BLaER1 (cell line): ENCODE results near the gene SPRED2.

Experiments
- H3K27ac ChIP-seq: shearing (Covaris generic); formaldehyde crosslinking; 2 replicates; pipeline ENCODE4 v1.8.1; 2022
- H3K27me3 ChIP-seq: shearing (Covaris generic); formaldehyde crosslinking; 2 replicates; pipeline ENCODE4 v1.8.1; 2022
- H3K36me3 ChIP-seq: shearing (Covaris generic); formaldehyde crosslinking; 2 replicates; pipeline ENCODE4 v1.8.1; 2022
- H3K4me1 ChIP-seq: shearing (Covaris generic); formaldehyde crosslinking; 2 replicates; pipeline ENCODE4 v1.8.1; 2022
- H3K4me2 ChIP-seq: shearing (Covaris generic); formaldehyde crosslinking; 2 replicates; pipeline ENCODE4 v1.8.1; 2022
- H3K4me3 ChIP-seq: shearing (Covaris generic); formaldehyde crosslinking; 2 replicates; pipeline ENCODE4 v1.8.1; 2022
- H3K9ac ChIP-seq: shearing (Covaris generic); formaldehyde crosslinking; 2 replicates; pipeline ENCODE4 v1.8.1; 2022
- H3K9me3 ChIP-seq: shearing (Covaris generic); formaldehyde crosslinking; 2 replicates; pipeline ENCODE4 v1.8.1; 2022
- H4K20me1 ChIP-seq: shearing (Covaris generic); formaldehyde crosslinking; 2 replicates; pipeline ENCODE4 v1.8.1; 2022
- Cebpa-rat ChIP-seq: shearing (Covaris generic); IDR thresholded peaks from 2 replicates; pipeline ENCODE4 v1.8.1; 2022

Gene SPRED2

DNA sequence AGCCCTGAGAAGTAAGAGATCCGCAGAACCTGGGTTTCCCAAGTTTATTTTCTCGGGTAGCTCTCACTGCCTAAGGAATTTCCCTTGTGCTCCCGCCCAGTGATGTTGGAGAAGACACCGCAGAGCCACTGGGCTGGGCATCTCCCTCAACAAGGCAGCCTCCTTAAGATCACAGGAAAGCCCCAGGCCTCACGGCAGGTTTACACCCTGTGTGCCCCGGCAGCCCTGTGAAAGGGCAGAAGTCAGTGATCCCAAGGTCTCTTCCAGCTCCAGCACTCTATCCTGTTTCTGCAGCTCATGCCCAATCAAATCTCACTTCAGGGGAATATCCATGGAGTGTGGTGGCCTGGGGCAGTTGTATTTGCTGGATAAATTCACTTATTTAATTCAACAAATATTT, 138.3 kb downstream of the SPRED2 start:
- TF ChIP-seq Cebpa-rat: no peak
- no peaks in the 10 kb centered on the region for H3K36me3 ChIP-seq
- H3K27ac ChIP-seq: no peak overlapping the region
- no peak overlapping the region for H3K9ac ChIP-seq
- H3K27me3 ChIP-seq: no peaks in the 10 kb centered on the region
- peaks cover 2% of the 10 kb centered on the region for H3K4me1 ChIP-seq
- H4K20me1 ChIP-seq: no peaks in the 10 kb centered on the region
- no peaks in the 10 kb centered on the region for H3K9me3 ChIP-seq
- H3K4me2 ChIP-seq: no peak overlapping the region
- H3K4me3 ChIP-seq: no peak overlapping the region

DNA sequence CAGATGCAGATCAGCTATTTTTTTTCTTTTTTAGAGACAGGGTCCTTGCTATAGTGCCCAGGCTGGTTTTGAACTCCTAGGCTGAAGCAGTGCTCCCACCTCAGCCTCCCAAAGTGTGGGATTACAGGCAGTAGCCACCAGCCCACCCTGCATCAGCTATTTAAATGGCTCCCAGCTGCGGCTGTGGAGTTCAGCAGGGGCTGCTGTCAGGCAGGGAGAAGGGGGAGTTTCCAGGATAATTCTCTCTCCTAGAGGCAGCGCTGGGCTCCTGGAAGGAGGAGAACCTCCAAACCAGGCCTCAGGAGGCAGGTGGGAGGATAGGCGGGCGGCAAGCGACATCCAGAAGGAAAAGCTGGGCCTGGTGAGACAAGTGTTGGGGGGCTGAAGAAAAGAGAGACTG, 139.0 kb downstream of the SPRED2 start:
- H3K4me2 ChIP-seq: no peak overlapping the region
- H4K20me1 ChIP-seq: no peaks in the 10 kb centered on the region
- no peak overlapping the region for H3K27ac ChIP-seq
- H3K9me3 ChIP-seq: no peaks in the 10 kb centered on the region
- no peak overlapping the region for H3K9ac ChIP-seq
- TF ChIP-seq Cebpa-rat: no peak
- H3K4me1 ChIP-seq: no peaks in the 10 kb centered on the region
- no peak overlapping the region for H3K4me3 ChIP-seq
- H3K27me3 ChIP-seq: no peaks in the 10 kb centered on the region
- no peaks in the 10 kb centered on the region for H3K36me3 ChIP-seq

DNA sequence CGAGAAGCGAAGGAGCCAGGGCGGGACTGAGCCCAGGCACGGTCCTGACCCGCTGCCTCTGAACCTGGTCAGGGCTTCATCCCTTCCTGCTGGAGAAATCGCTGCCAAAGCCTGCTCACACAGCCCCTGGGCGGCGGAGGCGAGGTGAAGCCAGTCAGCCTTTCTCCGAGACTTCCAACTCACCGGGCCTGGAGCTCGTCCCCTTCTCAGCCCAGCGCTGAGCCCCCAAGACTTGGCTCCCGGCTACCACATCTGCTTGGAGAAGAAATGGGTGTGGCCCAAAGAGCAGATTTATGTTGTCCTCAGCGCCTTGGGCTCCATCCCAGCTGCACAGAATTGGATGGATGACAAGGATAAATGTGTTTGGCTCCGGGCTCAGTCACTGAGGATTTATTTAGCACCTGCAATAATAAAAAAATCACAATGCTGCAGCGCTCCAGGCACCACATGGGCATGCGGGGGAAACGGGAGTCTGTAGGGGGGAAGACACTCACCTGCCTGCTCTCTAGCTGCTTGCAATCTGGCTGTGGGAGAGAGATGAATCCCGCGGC, 139.9 kb downstream of the SPRED2 start:
- no peak overlapping the region for H3K4me2 ChIP-seq
- no peaks in the 10 kb centered on the region for H3K4me1 ChIP-seq
- no peaks in the 10 kb centered on the region for H3K9me3 ChIP-seq
- H3K4me3 ChIP-seq: no peak overlapping the region
- no peaks in the 10 kb centered on the region for H3K36me3 ChIP-seq
- no peak for TF ChIP-seq Cebpa-rat
- no peak overlapping the region for H3K9ac ChIP-seq
- H3K27me3 ChIP-seq: no peaks in the 10 kb centered on the region
- no peak overlapping the region for H3K27ac ChIP-seq
- H4K20me1 ChIP-seq: no peaks in the 10 kb centered on the region

DNA sequence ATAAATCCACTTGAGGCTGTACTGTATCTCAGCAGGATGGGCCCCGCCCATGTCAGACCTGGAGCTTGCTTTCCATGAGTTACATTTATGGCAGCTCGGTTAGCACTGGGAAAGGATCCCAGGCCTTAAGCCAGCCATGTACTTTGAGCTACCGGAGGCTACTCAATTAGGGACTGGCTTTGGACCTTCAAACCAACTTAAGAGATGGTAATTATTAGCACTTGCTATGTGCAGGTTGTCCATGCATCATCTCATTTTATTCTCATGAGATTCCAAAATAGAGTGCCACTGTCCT, 140.3 kb downstream of the SPRED2 start:
- Histone ChIP-seq H3K4me2 (no peak overlapping the region), H3K4me3 (no peak overlapping the region), H3K27me3 (no peaks in the 10 kb centered on the region), H3K36me3 (no peaks in the 10 kb centered on the region), H3K27ac (no peak overlapping the region), H3K9ac (no peak overlapping the region), H3K9me3 (no peaks in the 10 kb centered on the region), H4K20me1 (no peaks in the 10 kb centered on the region), H3K4me1 (no peaks in the 10 kb centered on the region)
- no peak for TF ChIP-seq Cebpa-rat

DNA sequence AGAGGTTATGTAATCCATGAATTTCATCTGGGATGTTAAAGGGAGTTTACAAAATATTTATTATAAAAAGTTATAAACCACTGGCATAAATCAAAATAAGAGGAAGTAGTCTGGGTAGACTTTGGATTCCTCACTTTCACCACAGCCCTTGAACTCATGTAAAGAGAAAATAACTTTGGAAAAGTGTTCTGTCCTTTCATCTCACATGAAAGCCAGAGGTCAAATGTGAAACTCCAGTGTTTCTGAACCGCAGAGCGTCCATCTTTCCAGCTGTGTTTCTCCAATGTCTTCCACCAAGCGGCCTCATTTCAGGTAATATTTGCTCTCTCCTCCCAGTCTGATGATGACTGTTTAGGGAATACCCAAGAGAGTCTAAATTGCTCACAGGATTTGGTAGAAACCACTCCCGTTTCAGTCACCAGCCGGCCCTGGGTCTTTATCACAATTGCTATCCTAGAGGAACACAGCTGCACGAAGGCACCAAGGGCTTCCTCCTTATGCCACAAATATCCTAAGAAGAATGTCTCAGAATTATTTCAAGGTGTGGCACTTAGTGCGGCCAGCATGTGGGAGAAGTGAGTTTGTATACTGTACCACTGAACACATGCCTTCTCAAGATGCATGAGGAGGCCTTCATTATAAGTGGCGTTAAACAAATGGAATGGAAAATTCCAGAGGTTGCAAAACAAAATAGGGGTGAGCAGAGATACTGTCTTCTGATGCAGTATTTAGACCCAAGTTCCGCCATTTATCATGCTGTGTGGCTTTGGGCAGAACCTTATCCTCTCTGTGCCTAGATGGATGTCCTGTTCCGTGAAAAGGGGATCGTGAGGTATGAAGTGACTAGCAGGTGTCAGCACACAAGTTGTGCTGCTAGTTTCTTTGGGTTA, 140.9 kb downstream of the SPRED2 start:
- no peak overlapping the region for H3K27ac ChIP-seq
- H4K20me1 ChIP-seq: no peaks in the 10 kb centered on the region
- no peak for TF ChIP-seq Cebpa-rat
- H3K36me3 ChIP-seq: no peaks in the 10 kb centered on the region
- H3K4me3 ChIP-seq: no peak overlapping the region
- no peak overlapping the region for H3K4me2 ChIP-seq
- no peaks in the 10 kb centered on the region for H3K27me3 ChIP-seq
- H3K9ac ChIP-seq: no peak overlapping the region
- H3K4me1 ChIP-seq: no peaks in the 10 kb centered on the region
- no peaks in the 10 kb centered on the region for H3K9me3 ChIP-seq

DNA sequence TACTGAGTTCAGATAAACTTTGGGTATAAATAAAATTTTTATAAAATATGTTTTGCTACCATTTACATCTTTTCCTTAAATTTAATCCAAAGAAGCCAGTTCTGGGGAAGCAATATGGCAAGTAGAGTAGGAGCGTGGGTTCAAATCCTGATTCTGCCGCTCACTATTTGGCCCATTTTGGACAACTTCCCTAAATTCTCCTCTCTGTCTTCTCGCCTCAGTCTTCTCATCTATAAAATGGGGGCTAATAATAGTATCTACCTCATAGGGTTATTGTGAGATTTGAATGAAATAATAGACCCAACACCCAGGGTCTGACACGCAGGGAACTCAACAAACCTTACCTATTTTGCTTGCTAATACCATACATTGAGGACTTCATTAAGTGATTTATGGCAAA, 145.0 kb downstream of the SPRED2 start:
- no peak overlapping the region for H3K27ac ChIP-seq
- no peaks in the 10 kb centered on the region for H3K36me3 ChIP-seq
- no peak overlapping the region for H3K4me3 ChIP-seq
- H3K4me1 ChIP-seq: no peaks in the 10 kb centered on the region
- TF ChIP-seq Cebpa-rat: no peak
- H3K27me3 ChIP-seq: peaks cover 12% of the 10 kb centered on the region
- no peak overlapping the region for H3K9ac ChIP-seq
- peaks cover 10% of the 10 kb centered on the region; the same call in 1 of the 2 replicates for H4K20me1 ChIP-seq
- no peak overlapping the region for H3K4me2 ChIP-seq
- no peaks in the 10 kb centered on the region for H3K9me3 ChIP-seq

DNA sequence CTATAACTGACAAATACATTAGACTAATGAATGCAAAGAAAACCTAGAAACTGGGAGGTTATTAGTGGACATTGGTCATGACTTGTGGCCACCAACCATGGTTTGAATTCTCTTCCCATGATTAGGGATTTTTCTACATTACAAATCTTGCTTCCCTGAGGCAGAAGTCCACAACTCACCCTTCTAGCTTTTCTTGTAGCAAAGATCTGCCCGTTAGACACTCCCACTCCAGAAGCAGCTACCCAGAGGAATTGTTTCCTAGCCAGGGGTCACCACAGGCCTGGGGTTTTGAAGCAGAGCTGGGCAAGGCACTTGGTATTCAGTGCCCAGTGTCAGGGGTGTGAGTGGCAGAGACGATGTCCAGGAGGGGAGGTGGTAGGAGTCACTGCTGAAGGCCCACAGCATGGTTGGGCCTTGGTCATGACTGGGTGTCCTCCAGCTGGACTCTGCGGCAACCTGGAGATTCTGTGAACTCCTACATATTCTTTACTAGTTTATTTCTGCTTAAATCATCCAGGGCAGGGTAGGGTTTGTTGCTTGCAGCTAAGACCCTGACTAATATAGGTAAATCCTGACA, 149.8 kb downstream of the SPRED2 start:
- Histone ChIP-seq H3K27me3 (peaks cover 53% of the 10 kb centered on the region), H3K36me3 (no peaks in the 10 kb centered on the region), H3K4me1 (peaks cover 26% of the 10 kb centered on the region), H3K4me3 (no peak overlapping the region), H3K9ac (no peak overlapping the region), H3K27ac (no peak overlapping the region), H4K20me1 (peaks cover 41% of the 10 kb centered on the region), H3K4me2 (no peak overlapping the region), H3K9me3 (no peaks in the 10 kb centered on the region)
- TF ChIP-seq Cebpa-rat: no peak

DNA sequence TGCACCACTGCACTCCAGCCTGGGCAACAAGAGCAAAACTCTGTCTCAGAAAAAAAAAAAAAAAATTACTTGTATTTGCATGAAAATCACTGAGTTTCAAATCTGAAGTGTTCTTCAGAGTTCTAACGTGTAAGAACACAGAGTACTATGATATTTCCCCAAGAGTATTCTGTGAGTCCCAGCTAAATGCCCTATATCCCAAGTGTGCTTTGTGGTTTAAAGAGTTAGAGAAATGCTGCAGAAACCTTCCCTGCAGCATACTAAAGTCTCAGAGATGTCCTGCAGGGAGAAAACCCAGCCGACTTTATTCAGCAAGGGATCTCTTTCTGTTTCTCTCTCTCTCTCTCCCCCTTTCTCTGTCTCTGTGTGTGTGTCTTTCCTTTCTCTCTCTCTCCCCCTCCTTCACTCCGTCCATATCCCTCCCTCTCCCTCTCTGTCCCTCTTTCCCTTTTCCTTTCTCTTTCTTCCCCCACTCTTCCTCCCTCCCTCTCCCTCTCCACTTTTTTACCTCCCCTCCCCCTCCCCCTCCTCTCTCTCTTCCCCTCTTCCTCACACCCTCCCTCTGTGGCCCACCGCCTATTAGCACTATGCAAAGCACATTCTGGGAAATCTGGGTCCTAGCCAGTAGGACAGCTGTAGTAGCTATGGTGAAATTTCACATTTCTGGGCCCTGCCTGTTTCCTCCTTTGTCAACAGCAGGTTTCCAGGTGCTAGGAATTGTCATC, 150.6 kb downstream of the SPRED2 start:
- peaks cover 60% of the 10 kb centered on the region for H3K27me3 ChIP-seq
- no peak overlapping the region for H3K4me3 ChIP-seq
- peaks cover 49% of the 10 kb centered on the region for H4K20me1 ChIP-seq

DNA sequence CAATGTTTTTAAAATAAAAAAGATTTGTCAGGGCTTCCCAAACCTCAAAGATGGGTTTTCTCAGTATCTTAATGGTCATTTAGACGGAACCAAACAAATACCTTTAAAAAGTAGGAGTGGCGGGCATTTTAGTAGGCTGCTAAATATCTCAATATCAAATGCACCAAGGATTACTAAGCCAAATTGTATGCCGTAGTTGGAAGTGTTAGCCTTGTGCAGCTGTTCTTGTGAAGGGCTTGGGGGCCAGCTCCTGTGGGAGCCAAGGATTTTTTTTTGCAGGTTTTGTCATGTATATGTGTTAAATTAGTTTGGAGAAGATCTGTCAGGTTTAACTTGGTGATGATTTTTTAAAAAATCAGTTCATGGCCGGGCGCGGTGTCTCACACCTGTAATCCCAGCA, 152.6 kb downstream of the SPRED2 start:
- H4K20me1 ChIP-seq: peaks cover 69% of the 10 kb centered on the region
- H3K9me3 ChIP-seq: no peaks in the 10 kb centered on the region
- H3K4me2 ChIP-seq: peak overlapping the region; percentile 57; the same call in 1 of the 2 replicates
- TF ChIP-seq Cebpa-rat: no peak
- H3K4me3 ChIP-seq: no peak overlapping the region
- peaks cover 79% of the 10 kb centered on the region for H3K27me3 ChIP-seq
- H3K36me3 ChIP-seq: no peaks in the 10 kb centered on the region
- no peak overlapping the region for H3K9ac ChIP-seq
- peaks cover 26% of the 10 kb centered on the region for H3K4me1 ChIP-seq
- H3K27ac ChIP-seq: no peak overlapping the region

More for the DNA sequence above, 150.6 kb downstream of the SPRED2 start:
- H3K9me3 ChIP-seq: no peaks in the 10 kb centered on the region
- H3K36me3 ChIP-seq: no peaks in the 10 kb centered on the region
- TF ChIP-seq Cebpa-rat: no peak
- no peak overlapping the region for H3K27ac ChIP-seq
- H3K9ac ChIP-seq: no peak overlapping the region
- H3K4me2 ChIP-seq: peak overlapping the region; percentile 49; the same call in 1 of the 2 replicates
- H3K4me1 ChIP-seq: peaks cover 26% of the 10 kb centered on the region
